Cardiac muscle cell (in vitro differentiated cells and primary cell): Measurements from ENCODE around the gene ATP1A4. TPM values are rescaled to one million over a fixed set of nuclear protein-coding genes. Genes with fewer than 3 reads are reported as not detected.

Source experiments
- DNase-seq, 2 donors: peaks; one replicate each; pipeline versions ENCODE4 v3.0.0 to v3.0.0-alpha.2; 2010 to 2017; ENCODE audit warnings: low read depth in 1 of 2, low spot score in 1 of 2
- H3K27ac ChIP-seq: fragments of 200-600 bp; sonication (generic); 2 replicates; pipeline ENCODE4 v1.5.1; 2016
- H3K27me3 ChIP-seq: fragments of 200-600 bp; sonication (generic); 2 replicates; pipeline ENCODE4 v1.6.0; 2016; ENCODE audit warnings: control low read depth
- H3K36me3 ChIP-seq: fragments of 200-600 bp; sonication (generic); 2 replicates; pipeline ENCODE4 v1.5.1; 2016; ENCODE audit warnings: control low read depth
- H3K4me1 ChIP-seq: fragments of 200-600 bp; sonication (generic); 2 replicates; pipeline ENCODE4 v1.8.1; 2017; ENCODE audit warnings: low read depth, mild to moderate bottlenecking, mixed run types
- H3K4me3 ChIP-seq: fragments of 200-600 bp; sonication (generic); 2 replicates; pipeline ENCODE4 v1.5.1; 2016; ENCODE audit warnings: mild to moderate bottlenecking
- H3K9me3 ChIP-seq: fragments of 200-600 bp; sonication (generic); 2 replicates; pipeline ENCODE4 v1.5.1; 2017; ENCODE audit warnings: low read depth, mild to moderate bottlenecking, control low read depth
- CTCF ChIP-seq: IDR thresholded peaks from 2 replicates; pipeline ENCODE4 v1.5.1; 2012; ENCODE audit warnings: low read depth, mild to moderate bottlenecking, low read length
- polyA plus RNA-seq: library from polyadenylated mRNA; unstranded; fragments of >200 nt; fragmentation: Nextera tagmentation; extraction: Ambion mirVana; gene quantifications from 2 replicates; pipeline ENCODE4 v1.2.1, GENCODE V29; 2016
- total RNA-seq: library from RNA; depleted of rRNA; stranded (reverse); fragments of >200 nt; gene quantifications from 2 replicates; pipeline ENCODE4 v1.2.3, GENCODE V29; 2016

ATP1A4 gene
- total and polyA plus RNA-seq, 2 experiments from 2014 or later: 0.21 to 0.57 TPM

GRCh38 chr1:160149233-160149632, 2.2 kb upstream of the ATP1A4 start:
- Histone ChIP-seq H3K27me3 (no peaks in the 10 kb centered on the region), H3K27ac (no peak overlapping the region), H3K4me1 (peaks cover 7% of the 10 kb centered on the region), H3K9me3 (no peaks in the 10 kb centered on the region), H3K36me3 (no peaks in the 10 kb centered on the region), H3K4me3 (no peak overlapping the region)
- no peak for TF ChIP-seq CTCF
- no peak for DNase-seq

- peak in 1 of 2 donors; percentile 48 for DNase-seq
- Histone ChIP-seq H3K4me3 (no peak overlapping the region), H3K36me3 (no peaks in the 10 kb centered on the region), H3K27ac (no peak overlapping the region), H3K4me1 (peaks cover 7% of the 10 kb centered on the region), H3K27me3 (no peaks in the 10 kb centered on the region), H3K9me3 (no peaks in the 10 kb centered on the region)
- TF ChIP-seq CTCF: no peak
Measured at GRCh38 chr1:160149716-160150115, 1.7 kb upstream of the ATP1A4 start.

- H3K36me3 ChIP-seq: no peaks in the 10 kb centered on the region
- H3K9me3 ChIP-seq: no peaks in the 10 kb centered on the region
- H3K4me3 ChIP-seq: no peak overlapping the region
- no peaks in the 10 kb centered on the region for H3K27me3 ChIP-seq
- no peak overlapping the region for H3K27ac ChIP-seq
- TF ChIP-seq CTCF: no peak
- H3K4me1 ChIP-seq: peaks cover 5% of the 10 kb centered on the region
- DNase-seq: no peak
Measured at GRCh38 chr1:160154790-160155189, 3.4 kb downstream of the ATP1A4 start.

- no peaks in the 10 kb centered on the region for H3K9me3 ChIP-seq
- no peak overlapping the region for H3K4me3 ChIP-seq
- no peak overlapping the region for H3K27ac ChIP-seq
- H3K36me3 ChIP-seq: no peaks in the 10 kb centered on the region
- H3K27me3 ChIP-seq: no peaks in the 10 kb centered on the region
- TF ChIP-seq CTCF: no peak
- H3K4me1 ChIP-seq: peaks cover 5% of the 10 kb centered on the region
- DNase-seq: no peak
Measured at GRCh38 chr1:160156361-160156760, 5.0 kb downstream of the ATP1A4 start.

- no peak for TF ChIP-seq CTCF
- no peak for DNase-seq
- H3K27me3 ChIP-seq: no peaks in the 10 kb centered on the region
- H3K4me1 ChIP-seq: peaks cover 1% of the 10 kb centered on the region
- H3K9me3 ChIP-seq: no peaks in the 10 kb centered on the region
- no peak overlapping the region for H3K4me3 ChIP-seq
- no peak overlapping the region for H3K27ac ChIP-seq
- no peaks in the 10 kb centered on the region for H3K36me3 ChIP-seq
Measured at GRCh38 chr1:160157174-160157573, 5.8 kb downstream of the ATP1A4 start.

GRCh38 chr1:160158031-160158430, 6.6 kb downstream of the ATP1A4 start:
- Histone ChIP-seq H3K27ac (no peak overlapping the region), H3K4me3 (no peak overlapping the region), H3K4me1 (no peaks in the 10 kb centered on the region), H3K27me3 (no peaks in the 10 kb centered on the region), H3K9me3 (no peaks in the 10 kb centered on the region), H3K36me3 (no peaks in the 10 kb centered on the region)
- DNase-seq: no peak
- TF ChIP-seq CTCF: no peak
